H1 (cell line): ENCODE measurements around the gene KIF27. TPM values are rescaled to one million over a fixed set of nuclear protein-coding genes. Genes with fewer than 3 reads are reported as not detected.

Source experiments
- CTCF ChIA-PET: fragments of 300-600 bp; sonication (Branson Sonifier 250); formaldehyde crosslinking; loops from one replicate; lab custom pipeline; 2021; ENCODE audit not compliant: partially characterized antibody; lab: Charles Lee
- POLR2A ChIA-PET: fragments of 300-600 bp; sonication (Branson Sonifier 250); formaldehyde crosslinking; loops from one replicate; lab custom pipeline; 2021; ENCODE audit warnings: inconsistent platforms; ENCODE audit not compliant: partially characterized antibody; lab: Charles Lee
- DNase-seq, 2 experiments: peaks; one replicate each; pipeline versions ENCODE4 v3.0.0 to v3.0.0-alpha.2; 2010 to 2022; ENCODE audit warnings: low spot score in 2 of 2, low read depth in 1 of 2, mixed read lengths in 1 of 2
- FAIRE-seq: peaks from 2 replicates; lab custom pipeline; 2011; peaks lifted over from hg19 to GRCh38; lab: Jason Lieb, UNC
- H2AFZ ChIP-seq: 2 replicates; pipeline ENCODE4 v1.8.1; 2012; ENCODE audit warnings: low read length, inconsistent platforms
- H2AK5ac ChIP-seq: 2 replicates; pipeline ENCODE4 v1.6.1; 2013; ENCODE audit warnings: low read depth, low read length
- H2BK120ac ChIP-seq: replicated peaks from 2 replicates; pipeline ENCODE3; 2013; ENCODE audit warnings: low read depth, low read length, inconsistent platforms
- H2BK12ac ChIP-seq: 2 replicates; pipeline ENCODE4 v1.6.1; 2013; ENCODE audit warnings: low read depth, low read length
- H2BK15ac ChIP-seq: 2 replicates; pipeline ENCODE4 v1.6.1; 2013; ENCODE audit warnings: low read length
- H2BK20ac ChIP-seq: 2 replicates; pipeline ENCODE4 v1.6.1; 2013; ENCODE audit warnings: low read length
- H2BK5ac ChIP-seq: 2 replicates; pipeline ENCODE4 v1.6.1; 2013; ENCODE audit warnings: low read depth, low read length
- H3K14ac ChIP-seq: 2 replicates; pipeline ENCODE4 v1.6.1; 2013; ENCODE audit warnings: inconsistent platforms; ENCODE audit not compliant: insufficient read length
- H3K18ac ChIP-seq: 2 replicates; pipeline ENCODE4 v1.6.1; 2013; ENCODE audit warnings: low read length; ENCODE audit errors: extremely low read depth
- H3K23ac ChIP-seq: 2 replicates; pipeline ENCODE4 v1.6.1; 2013; ENCODE audit warnings: inconsistent platforms; ENCODE audit not compliant: insufficient read length
- H3K23me2 ChIP-seq: 2 replicates; pipeline ENCODE4 v1.6.1; 2013; ENCODE audit warnings: low read depth, low read length
- H3K27ac ChIP-seq: 2 replicates; pipeline ENCODE4 v1.6.1; 2011; ENCODE audit warnings: low read depth, low read length, inconsistent platforms
- H3K27me3 ChIP-seq, 4 experiments: replicated peaks in 1 of 4; 1 replicate in 1 of 4; 2 replicates in 3 of 4; pipeline versions ENCODE4 v1.6.1 to v1.8.1; 2011 to 2013; ENCODE audit warnings: low read length in 3 of 4, mild to moderate bottlenecking in 3 of 4, inconsistent platforms in 2 of 4, mixed read lengths in 2 of 4, moderate library complexity in 1 of 4; ENCODE audit not compliant: control insufficient read depth in 3 of 4, insufficient read depth in 3 of 4; ENCODE audit errors: extremely low read depth in 1 of 4
- H3K36me3 ChIP-seq, 4 experiments: 2 replicates each; pipeline versions ENCODE4 v1.6.1 to v1.8.1; 2011 to 2013; ENCODE audit warnings: mild to moderate bottlenecking in 4 of 4, low read length in 3 of 4, moderate library complexity in 2 of 4, control low read depth in 1 of 4, inconsistent platforms in 1 of 4; ENCODE audit not compliant: insufficient read depth in 4 of 4, control insufficient read depth in 2 of 4
- H3K4ac ChIP-seq: replicated peaks from 2 replicates; pipeline ENCODE3; 2013; ENCODE audit warnings: low read length, low read depth, mixed read lengths, inconsistent platforms; ENCODE audit not compliant: insufficient read length
- H3K4me1 ChIP-seq, 4 experiments: replicated peaks in 1 of 4; 1 replicate in 1 of 4; 2 replicates in 3 of 4; pipeline versions ENCODE4 v1.6.1 to v1.8.1; 2011 to 2013; ENCODE audit warnings: low read length in 3 of 4, inconsistent platforms in 2 of 4, mixed read lengths in 1 of 4; ENCODE audit not compliant: insufficient read depth in 4 of 4, control insufficient read depth in 3 of 4
- H3K4me2 ChIP-seq, 2 experiments: 2 replicates each; pipeline versions ENCODE4 v1.6.1 to v1.8.1; 2011 to 2013; ENCODE audit warnings: low read depth in 2 of 2, low read length in 2 of 2, control low read depth in 1 of 2, inconsistent platforms in 1 of 2, mild to moderate bottlenecking in 1 of 2; ENCODE audit not compliant: insufficient read depth in 1 of 2
- H3K4me3 ChIP-seq, 4 experiments: fragments of 200-600, 300-600 bp in 1 of 4; sonication (generic), shearing (Covaris generic), sonication (Bioruptor Twin) in 1 of 4; 2 replicates each; pipeline versions ENCODE4 v1.5.1 to v1.8.1; 2011 to 2016; ENCODE audit warnings: low read length in 4 of 4, low read depth in 3 of 4, control low read depth in 2 of 4, inconsistent platforms in 2 of 4, mild to moderate bottlenecking in 2 of 4, mixed read lengths in 1 of 4, moderate library complexity in 1 of 4; ENCODE audit not compliant: insufficient read depth in 2 of 4; ENCODE audit errors: extremely low read depth in 1 of 4
- H3K56ac ChIP-seq: replicated peaks from 2 replicates; pipeline ENCODE3; 2013; ENCODE audit warnings: low read depth, mild to moderate bottlenecking, mixed read lengths, low read length, inconsistent platforms; ENCODE audit not compliant: insufficient read length
- H3K79me1 ChIP-seq: 2 replicates; pipeline ENCODE4 v1.6.1; 2013; ENCODE audit warnings: low read depth, low read length, control low read depth
- H3K79me2 ChIP-seq, 2 experiments: 2 replicates each; pipeline versions ENCODE4 v1.6.1 to v1.8.1; 2012 to 2013; ENCODE audit warnings: low read length in 2 of 2, mild to moderate bottlenecking in 2 of 2, inconsistent platforms in 1 of 2; ENCODE audit not compliant: insufficient read depth in 2 of 2, control insufficient read depth in 1 of 2
- H3K9ac ChIP-seq, 4 experiments: replicated peaks in 1 of 4; 1 replicate in 1 of 4; 2 replicates in 3 of 4; pipeline versions ENCODE4 v1.6.1 to v1.8.1; 2011 to 2013; ENCODE audit warnings: low read depth in 3 of 4, low read length in 3 of 4, control low read depth in 2 of 4, mild to moderate bottlenecking in 2 of 4, moderate library complexity in 2 of 4, inconsistent platforms in 1 of 4; ENCODE audit errors: extremely low read depth in 1 of 4
- H3K9me3 ChIP-seq, 2 experiments: 2 replicates each; pipeline versions ENCODE4 v1.6.1 to v1.8.1; 2012 to 2013; ENCODE audit warnings: mild to moderate bottlenecking in 2 of 2, moderate library complexity in 2 of 2, control low read depth in 1 of 2, inconsistent platforms in 1 of 2, low read depth in 1 of 2, low read length in 1 of 2, mixed read lengths in 1 of 2; ENCODE audit not compliant: insufficient read depth in 2 of 2
- H4K20me1 ChIP-seq, 2 experiments: replicated peaks in 1 of 2; 2 replicates each; pipeline versions ENCODE3 to v1.8.1; 2011 to 2013; ENCODE audit warnings: inconsistent platforms in 2 of 2, low read length in 2 of 2, mild to moderate bottlenecking in 1 of 2; ENCODE audit not compliant: insufficient read depth in 2 of 2, control insufficient read depth in 1 of 2
- H4K5ac ChIP-seq: 2 replicates; pipeline ENCODE4 v1.6.1; 2013; ENCODE audit warnings: low read length, low read depth, mixed read lengths, inconsistent platforms; ENCODE audit not compliant: insufficient read length
- H4K8ac ChIP-seq: 2 replicates; pipeline ENCODE4 v1.8.0; 2013; ENCODE audit warnings: mild to moderate bottlenecking, moderate library complexity, low read length, inconsistent platforms; ENCODE audit not compliant: insufficient read depth; ENCODE audit errors: extremely low read depth
- H4K91ac ChIP-seq: replicated peaks from 2 replicates; pipeline ENCODE3; 2013; ENCODE audit warnings: low read length, mixed read lengths, inconsistent platforms; ENCODE audit not compliant: insufficient read length
- CBX8 ChIP-seq: fragments of 300-800, 300-1000 bp; sonication (generic); IDR thresholded peaks from 2 replicates; pipeline ENCODE4 v1.7.1; 2016; ENCODE audit warnings: low read depth, low read length, borderline replicate concordance
- CEBPB ChIP-seq: IDR thresholded peaks from 2 replicates; pipeline ENCODE4 v1.6.1; 2012; ENCODE audit warnings: low read depth, low read length
- CREB1 ChIP-seq: IDR thresholded peaks from 2 replicates; pipeline ENCODE4 v1.6.1; 2012; ENCODE audit warnings: inconsistent platforms
- EP300 ChIP-seq, 2 experiments: IDR thresholded peaks; 1 replicate in 1 of 2; 2 replicates in 1 of 2; pipeline ENCODE4 v1.6.1; 2011 to 2012; ENCODE audit warnings: low read depth in 2 of 2, low read length in 2 of 2, mild to moderate bottlenecking in 2 of 2, borderline replicate concordance in 1 of 2, inconsistent platforms in 1 of 2, moderate library complexity in 1 of 2
- FOSL1 ChIP-seq: IDR thresholded peaks from 2 replicates; pipeline ENCODE4 v1.6.1; 2011; ENCODE audit warnings: mild to moderate bottlenecking, low read depth, low read length, moderate library complexity; ENCODE audit not compliant: insufficient read depth
- GABPA ChIP-seq: IDR thresholded peaks from 2 replicates; pipeline ENCODE4 v1.6.1; 2011; ENCODE audit warnings: mild to moderate bottlenecking, low read length, moderate library complexity, borderline replicate concordance; ENCODE audit not compliant: insufficient read depth
- MAFK ChIP-seq: IDR thresholded peaks from 2 replicates; pipeline ENCODE4 v1.6.1; 2012; ENCODE audit warnings: low read depth, mild to moderate bottlenecking, improper control_type of control experiment, low read length
- PHF8 ChIP-seq: fragments of 200-600 bp; sonication (generic); conservative IDR thresholded peaks from 2 replicates; pipeline ENCODE4 v1.7.1; 2012; ENCODE audit warnings: low read depth, mild to moderate bottlenecking, inconsistent platforms, low read length, moderate library complexity
- RBBP5 ChIP-seq: IDR thresholded peaks from 2 replicates; pipeline ENCODE4 v1.7.1; 2012; ENCODE audit warnings: low read depth, mild to moderate bottlenecking, inconsistent platforms, low read length, moderate library complexity, borderline replicate concordance
- SAP30 ChIP-seq: fragments of 300-600 bp; sonication (generic); IDR thresholded peaks from 2 replicates; pipeline ENCODE4 v1.7.1; 2012; ENCODE audit warnings: low read length, moderate library complexity, mild to moderate bottlenecking, inconsistent platforms; ENCODE audit not compliant: insufficient read depth, insufficient replicate concordance
- SIRT6 ChIP-seq: IDR thresholded peaks from one replicate; pipeline ENCODE4 v1.7.1; 2012; ENCODE audit warnings: low read length, inconsistent platforms
- SIX5 ChIP-seq: IDR thresholded peaks from 2 replicates; pipeline ENCODE4 v1.6.1; 2011; ENCODE audit warnings: mild to moderate bottlenecking, low read depth, low read length
- SUZ12 ChIP-seq: fragments of 200-600 bp; sonication (generic); IDR thresholded peaks from 2 replicates; pipeline ENCODE4 v1.6.1; 2012; ENCODE audit warnings: mild to moderate bottlenecking, inconsistent platforms, low read length, moderate library complexity, mixed read lengths
- TCF12 ChIP-seq: IDR thresholded peaks from 2 replicates; pipeline ENCODE4 v1.6.1; 2011; ENCODE audit warnings: low read depth, mild to moderate bottlenecking, low read length
- TEAD4 ChIP-seq: IDR thresholded peaks from 2 replicates; pipeline ENCODE4 v1.6.1; 2012; ENCODE audit warnings: low read depth, low read length, inconsistent platforms, mixed read lengths
- WGBS, 2 experiments: shearing (Covaris generic) in 1 of 2; methylation state at CpG; one replicate each; pipeline versions ENCODE4 v1.1.6 to v1.1.7; 2013 to 2015; ENCODE audit warnings: low lambda C conversion rate in 2 of 2, mixed read lengths in 2 of 2, inconsistent platforms in 1 of 2, low coverage in 1 of 2, missing lambda C conversion rate in 1 of 2; ENCODE audit not compliant: insufficient replicate concordance in 2 of 2, insufficient coverage in 1 of 2, insufficient read length in 1 of 2; ENCODE audit errors: extremely low coverage in 1 of 2, missing lambda C conversion rate in 1 of 2; 5-methylcytosine and 5-hydroxymethylcytosine counted together
- polyA plus RNA-seq, 7 experiments: library from polyadenylated mRNA; depleted of rRNA in 3 of 7; stranded (reverse) in 5 of 7; unstranded in 2 of 7; fragments of >200 nt in 5 of 7; fragments of 200-250 nt in 2 of 7; gene quantifications; 1 replicate in 5 of 7; 2 replicates in 1 of 7; 4 replicates in 1 of 7; pipeline versions ENCODE4 v1.2.1 to v1.2.3, GENCODE V29; 2011 to 2013; ENCODE audit warnings: missing spikeins in 2 of 7, mixed read lengths in 2 of 7
- total RNA-seq: library from RNA; stranded (reverse); fragmentation: NEBNext Ultra II Directional; extraction: Animal tissue kit (Norgen Biotek cat#: 25700); gene quantifications from 2 replicates; pipeline ENCODE4 v1.2.1, GENCODE V29; 2021

Gene KIF27
- total and polyA plus RNA-seq, 2 of the 8 experiments (the other 6 are each of a cell fraction or from before 2014, with no cell fraction given), result 0.47 to 7.0 TPM

DNA sequence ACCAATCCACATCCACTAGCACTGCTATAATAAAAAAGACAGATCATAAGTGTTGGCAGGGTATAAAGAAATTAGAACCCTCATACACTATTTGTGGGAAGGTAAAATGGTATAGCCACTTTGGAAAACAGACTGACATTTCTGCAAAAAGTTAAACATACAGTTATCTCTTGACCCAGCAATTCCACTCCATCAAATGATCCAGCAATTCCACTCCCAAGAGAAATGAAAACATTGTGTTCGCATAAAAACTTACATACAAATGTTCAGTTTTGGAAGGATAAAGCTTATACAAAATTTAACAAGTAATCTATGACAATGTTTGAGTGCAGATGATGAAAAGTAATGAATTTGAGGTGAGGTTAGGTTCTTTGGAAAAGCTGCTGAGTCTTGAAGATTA lies 2.1 kb downstream of the KIF27 start:
- ChIA-PET CTCF (interaction anchor here (0.7 to 1.3 kb wide), 3 partner anchors 104 to 397 kb away, joined by 3 read pairs; no protein-coding TSS in a partner anchor), POLR2A (interaction anchor here (0.6 to 4.3 kb wide), 3 partner anchors 61 to 787 kb away, joined by 3 to 43 read pairs (median 3); partner anchors contain the start of genes HNRNPK and RMI1)
- Histone ChIP-seq H2BK20ac (no peak overlapping the region), H3K4ac (no peak overlapping the region), H3K4me1 (peaks cover 0 to 2% (median 0%) of the 10 kb centered on the region in 4 experiments; a peak in 2 of 7 replicates), H2AK5ac (no peak overlapping the region), H4K8ac (no peak overlapping the region), H3K14ac (no peak overlapping the region), H2BK15ac (no peak overlapping the region), H3K4me2 (no peak overlapping the region), H2AFZ (no peak overlapping the region), H3K23ac (no peak overlapping the region), H3K4me3 (no peak overlapping the region), H3K23me2 (no peaks in the 10 kb centered on the region), H2BK5ac (no peak overlapping the region), H3K27ac (no peak overlapping the region), H4K91ac (no peak overlapping the region), H3K27me3 (no peaks in the 10 kb centered on the region), H3K79me2 (no peaks in the 10 kb centered on the region), H2BK120ac (no peak overlapping the region), H3K18ac (no peak overlapping the region), H3K36me3 (no peaks in the 10 kb centered on the region), H3K79me1 (no peaks in the 10 kb centered on the region), H3K56ac (no peak overlapping the region), H3K9me3 (no peaks in the 10 kb centered on the region), H2BK12ac (no peak overlapping the region), H4K5ac (no peak overlapping the region), H3K9ac (no peak overlapping the region), H4K20me1 (no peaks in the 10 kb centered on the region)
- TF ChIP-seq TCF12 (no peak), SAP30 (no peak), CREB1 (no peak), SIRT6 (no peak), PHF8 (no peak), TEAD4 (no peak), EP300 (IDR thresholded peaks at IDR 0.05; ENCODE audit: borderline replicate concordance in 1 of 2, low read depth in 2 of 2, low read length in 2 of 2) (no peak), GABPA (no peak), CBX8 (no peak), CEBPB (no peak), RBBP5 (no peak), SUZ12 (no peak), FOSL1 (no peak), MAFK (no peak), SIX5 (no peak)
- 86% methylated on average over 1 of the region's 1 CpG; no CpG with 5 or more reads in 1 of the 2 experiments for WGBS, 2 experiments
- DNase-seq (no peak), FAIRE-seq (no peak)
